Stimulated activated CD8-positive, alpha-beta memory T cell treated with anti-CD3 and anti-CD28 coated beads, Interleukin-7, amount 100 ng/mL, for 48 hours (primary cell): ENCODE results near the gene NUP43.
"Not testable (repeated sequence)": the region's sequence is repeated elsewhere in the genome, so short reads cannot be mapped to it uniquely, and the experiment has no call there.

ENCODE experiments used
- DNase-seq, 2 donors: peaks; one replicate each; pipeline ENCODE4 v3.0.0-alpha.2; 2020; ENCODE audit warnings: low read depth in 1 of 2; ENCODE audit errors: extremely low read depth in 1 of 2

NUP43 gene

GRCh38 chr6:149698175-149698574 lies 48.2 kb downstream of the NUP43 start:
- DNase-seq = no peak

- DNase-seq = no peak
Observed at GRCh38 chr6:149696901-149697300, 49.4 kb downstream of the NUP43 start.

GRCh38 chr6:149694921-149695320 lies 51.4 kb downstream of the NUP43 start:
- DNase-seq = no peak

- DNase-seq = no peak
Observed at GRCh38 chr6:149691201-149691600, 55.1 kb downstream of the NUP43 start.

- DNase-seq = no peak
Observed at GRCh38 chr6:149686230-149686629, 60.1 kb downstream of the NUP43 start.

- no peak for DNase-seq
Observed at GRCh38 chr6:149683256-149683859, 63.0 kb downstream of the NUP43 start.

- not testable (repeated sequence) for DNase-seq
Observed at GRCh38 chr6:149681845-149682244, 64.5 kb downstream of the NUP43 start.

- no peak for DNase-seq
Observed at GRCh38 chr6:149681209-149681608, 65.1 kb downstream of the NUP43 start.

GRCh38 chr6:149680503-149680902 lies 65.8 kb downstream of the NUP43 start:
- no peak for DNase-seq
